Measurements from ENCODE around the gene SATB2. TPM values are rescaled to one million over a fixed set of nuclear protein-coding genes. Genes with fewer than 3 reads are reported as not detected.
A peak's percentile ranks its signal among the peaks of the same experiment; 100 is the strongest.

The SATB2 gene
- total RNA-seq, 1 experiment from 2014 or later: 5.4 TPM

- in situ Hi-C loops (cut with HindIII; ENCODE audit: low pct_unique_long_range_greater_than_20kb, low sequenced_read_pairs): no loop called here
- peak; percentile 29 for DNase-seq (ENCODE audit: low read depth)
These were observed 233.9 kb downstream of the SATB2 start for GRCh38 chr2:199223791-199224190.

- in situ Hi-C loops (cut with HindIII; ENCODE audit: low pct_unique_long_range_greater_than_20kb, low sequenced_read_pairs): no loop called here
These were observed 236.8 kb downstream of the SATB2 start for GRCh38 chr2:199220920-199221319.

GRCh38 chr2:199219551-199219950 lies 238.2 kb downstream of the SATB2 start:
- in situ Hi-C loops (cut with HindIII; ENCODE audit: low pct_unique_long_range_greater_than_20kb, low sequenced_read_pairs): no loop called here
- DNase-seq (ENCODE audit: low read depth): no peak

More at GRCh38 chr2:199220920-199221319, 236.8 kb downstream of the SATB2 start:
- no peak for DNase-seq (ENCODE audit: low read depth)

Measured in Caki2 (cell line).